HuH-7 (cell line): Measurements from ENCODE around the gene CYSLTR2.
"Not testable (repeated sequence)": the region's sequence is repeated elsewhere in the genome, so short reads cannot be mapped to it uniquely, and the experiment has no call there.

Experiments used
- DNase-seq: peaks from one replicate; pipeline ENCODE4 v3.0.0; 2011; ENCODE audit warnings: low spot score

The CYSLTR2 gene

GRCh38 chr13:48645845-48646244 is 7.9 kb upstream of the CYSLTR2 start:
- no peak for DNase-seq

- no peak for DNase-seq
Observed at GRCh38 chr13:48646791-48647190, 6.9 kb upstream of the CYSLTR2 start.

GRCh38 chr13:48647625-48648024 is 6.1 kb upstream of the CYSLTR2 start:
- no peak for DNase-seq

- DNase-seq, result no peak
Observed at GRCh38 chr13:48648446-48648845, 5.3 kb upstream of the CYSLTR2 start.

GRCh38 chr13:48652851-48653471 is 768 bp upstream of the CYSLTR2 start:
- DNase-seq, result no peak

GRCh38 chr13:48654511-48654910 is 782 bp downstream of the CYSLTR2 start:
- DNase-seq, result no peak

GRCh38 chr13:48655291-48655690 is 1.6 kb downstream of the CYSLTR2 start:
- DNase-seq, result no peak

- no peak for DNase-seq
Observed at GRCh38 chr13:48656608-48657007, 2.9 kb downstream of the CYSLTR2 start.

GRCh38 chr13:48660361-48661076 is 6.8 kb downstream of the CYSLTR2 start:
- DNase-seq, result no peak

- no peak for DNase-seq
Observed at GRCh38 chr13:48661107-48661506, 7.4 kb downstream of the CYSLTR2 start.

GRCh38 chr13:48662226-48662625 is 8.5 kb downstream of the CYSLTR2 start:
- DNase-seq, result no peak

- DNase-seq, result no peak
Observed at GRCh38 chr13:48667136-48667535, 13.4 kb downstream of the CYSLTR2 start.

GRCh38 chr13:48671421-48671820 is 17.7 kb downstream of the CYSLTR2 start:
- not testable (repeated sequence) for DNase-seq

GRCh38 chr13:48675247-48675646 is 21.5 kb downstream of the CYSLTR2 start:
- no peak for DNase-seq

GRCh38 chr13:48678316-48678715 is 24.6 kb downstream of the CYSLTR2 start:
- no peak for DNase-seq

- no peak for DNase-seq
Observed at GRCh38 chr13:48679941-48680680, 26.4 kb downstream of the CYSLTR2 start.

GRCh38 chr13:48680756-48681392 is 27.1 kb downstream of the CYSLTR2 start:
- DNase-seq, result no peak

GRCh38 chr13:48681905-48682304 is 28.2 kb downstream of the CYSLTR2 start:
- no peak for DNase-seq

GRCh38 chr13:48682436-48682835 is 28.7 kb downstream of the CYSLTR2 start:
- DNase-seq, result no peak

- DNase-seq, result no peak
Observed at GRCh38 chr13:48686636-48687210, 33.0 kb downstream of the CYSLTR2 start.

GRCh38 chr13:48687249-48687648 is 33.5 kb downstream of the CYSLTR2 start:
- DNase-seq, result no peak

- DNase-seq, result no peak
Observed at GRCh38 chr13:48693998-48694397, 40.3 kb downstream of the CYSLTR2 start.
